ENCODE measurements around the gene DNAH10.

The DNAH10 gene

DNA sequence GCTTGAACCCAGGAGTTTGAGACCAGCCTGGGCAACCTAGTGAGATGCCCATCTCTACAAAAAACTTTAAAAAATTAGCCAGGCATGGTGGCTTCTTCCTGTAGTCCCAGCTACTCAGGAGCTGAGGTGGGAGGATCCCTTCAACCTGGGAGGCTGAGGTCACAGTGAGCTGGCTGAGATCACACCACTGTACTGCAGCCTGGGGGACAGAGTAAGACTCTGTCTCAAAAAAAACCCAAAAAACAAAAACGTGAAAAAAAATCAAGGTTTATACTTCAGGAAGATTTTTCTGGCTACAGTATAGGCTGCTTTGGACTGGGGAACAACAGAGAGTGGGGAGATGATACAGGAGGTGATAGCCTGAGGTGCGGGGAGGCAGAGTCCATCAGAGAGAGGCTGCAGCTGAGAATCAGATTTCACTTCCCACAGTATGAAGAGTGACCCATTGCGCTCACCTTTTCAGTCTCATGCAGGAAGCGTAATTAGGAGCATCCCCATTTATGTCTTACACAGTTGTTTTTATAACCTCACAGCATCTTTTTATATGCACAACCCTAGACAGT is 28.9 kb downstream of the DNAH10 start:
- DNase-seq (ENCODE audit: low read depth) = no peak

DNA sequence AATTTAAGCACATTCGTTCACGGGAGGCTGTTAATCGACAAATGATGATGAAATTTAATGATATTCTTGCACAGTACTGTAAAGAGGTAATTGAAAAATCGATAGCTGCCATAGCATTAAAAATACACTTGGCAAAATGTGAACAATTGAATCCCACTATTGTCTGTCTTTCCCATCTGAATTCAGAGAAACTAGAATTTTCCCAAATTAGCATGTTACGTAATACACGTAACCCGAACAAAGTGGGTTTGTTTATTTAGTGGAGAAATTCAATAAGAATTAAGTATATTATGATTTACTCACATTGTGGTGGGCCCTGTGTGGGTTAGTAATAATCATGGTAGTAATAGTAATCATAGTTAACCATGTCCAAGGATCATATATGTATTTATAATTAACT is 31.9 kb downstream of the DNAH10 start:
- DNase-seq (ENCODE audit: low read depth) = no peak

GRCh38 chr12:123798518-123798917 is 36.4 kb downstream of the DNAH10 start:
- DNase-seq (ENCODE audit: low read depth) = no peak

DNA sequence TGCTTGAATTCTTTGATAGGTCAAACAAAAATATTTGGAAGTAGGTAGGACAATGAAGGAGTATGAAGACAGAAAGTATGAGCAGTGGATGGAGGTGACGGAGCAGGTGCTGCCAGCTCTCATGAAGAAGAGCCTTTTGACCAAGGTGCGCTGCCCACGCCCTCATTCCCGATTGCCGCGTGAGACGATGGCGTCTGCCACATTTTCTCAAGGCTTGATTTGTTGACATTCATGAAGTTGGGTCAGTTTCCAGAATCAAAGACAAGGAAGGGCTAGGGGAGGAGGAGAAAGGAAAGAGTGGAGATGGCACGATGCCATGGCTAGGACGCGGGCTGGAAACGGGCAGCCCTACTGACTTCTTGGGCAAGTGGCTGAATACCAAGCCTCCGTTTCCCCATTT is 37.1 kb downstream of the DNAH10 start:
- no peak for DNase-seq (ENCODE audit: low read depth)

GRCh38 chr12:123801573-123802178 is 39.6 kb downstream of the DNAH10 start:
- DNase-seq (ENCODE audit: low read depth) = peak; percentile 38

DNA sequence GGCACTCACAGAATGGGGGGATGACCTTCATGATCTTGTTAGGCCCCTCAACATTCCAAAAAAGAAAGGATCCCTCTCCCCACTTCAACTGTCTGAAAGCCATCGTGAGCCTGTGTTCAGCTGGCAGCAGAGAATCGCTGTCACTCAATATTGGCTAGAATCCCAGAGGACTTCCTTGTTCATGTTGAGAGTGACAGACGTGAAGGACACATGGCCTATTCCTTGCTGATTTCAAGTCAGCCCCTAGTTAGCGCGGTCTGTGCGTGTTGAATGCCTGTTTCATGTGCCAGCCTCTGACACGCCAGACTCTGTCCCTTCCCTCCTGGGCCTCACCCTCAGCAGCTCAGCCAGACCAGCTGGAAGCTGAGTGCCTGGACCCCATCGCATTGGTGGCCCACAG is 43.1 kb downstream of the DNAH10 start:
- no peak for DNase-seq (ENCODE audit: low read depth)

- DNase-seq (ENCODE audit: low read depth) = no peak
Measured at GRCh38 chr12:123807002-123807401, 44.9 kb downstream of the DNAH10 start.

DNA sequence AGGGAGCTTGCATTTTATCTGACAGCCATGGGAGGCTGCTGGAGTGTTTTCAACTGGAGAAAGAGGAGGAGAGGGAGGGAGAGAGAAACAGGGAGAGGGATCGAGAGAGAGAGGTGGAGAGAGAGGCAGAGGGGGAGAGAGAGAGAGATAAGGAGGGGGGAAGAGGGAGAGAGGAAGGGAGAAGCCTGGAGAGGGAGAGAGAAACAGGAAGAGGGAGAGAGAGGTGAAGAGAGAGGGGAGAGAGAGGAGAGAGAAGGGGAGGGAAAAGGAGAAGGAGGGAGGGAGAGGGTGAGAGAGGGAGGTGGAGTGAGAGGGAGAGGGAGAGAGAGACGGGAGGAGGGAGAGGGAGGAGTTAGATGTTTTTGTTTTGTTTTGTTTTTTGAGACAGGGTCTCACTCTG is 45.6 kb downstream of the DNAH10 start:
- no peak for DNase-seq (ENCODE audit: low read depth)

DNA sequence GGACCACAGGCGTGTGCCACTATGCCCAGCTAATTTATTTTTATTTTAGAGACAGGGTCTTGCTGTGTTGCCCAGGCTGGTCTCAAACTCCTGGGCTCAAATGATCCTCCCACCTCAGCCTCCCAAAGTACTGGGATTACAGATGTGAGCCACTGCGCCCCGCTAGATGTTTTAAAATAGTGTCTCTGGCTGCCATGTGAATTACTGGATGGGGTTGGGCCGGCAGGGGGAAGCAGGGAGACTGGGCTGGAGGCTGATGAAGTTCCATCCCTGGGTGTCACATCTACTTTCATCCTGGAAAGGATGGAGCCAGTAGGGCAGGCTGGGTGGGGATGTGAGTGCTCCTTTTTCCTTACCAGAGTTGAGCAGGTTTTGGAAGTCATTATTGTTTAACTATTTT is 46.1 kb downstream of the DNAH10 start:
- peak; percentile 6 for DNase-seq (ENCODE audit: low read depth)

DNA sequence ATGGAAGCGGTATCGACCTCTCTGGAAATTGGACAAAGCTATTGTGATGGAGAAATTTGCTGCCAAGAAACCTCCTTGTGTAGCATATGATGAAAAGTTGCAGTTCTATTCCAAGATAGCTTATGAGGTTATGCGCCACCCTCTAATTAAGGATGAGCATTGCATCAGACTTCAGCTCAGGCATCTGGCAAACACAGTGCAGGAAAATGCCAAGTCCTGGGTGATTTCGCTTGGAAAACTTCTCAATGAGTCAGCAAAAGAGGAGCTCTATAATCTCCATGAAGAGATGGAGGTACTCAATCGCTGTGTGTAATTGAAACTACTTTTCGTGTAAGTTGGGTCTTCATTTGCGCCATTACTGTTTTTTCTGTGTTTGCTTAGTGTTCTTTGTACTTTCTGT is 51.2 kb downstream of the DNAH10 start:
- peak; percentile 77 for DNase-seq (ENCODE audit: low read depth)

- no peak for DNase-seq (ENCODE audit: low read depth)
Measured at GRCh38 chr12:123815968-123816367, 53.9 kb downstream of the DNAH10 start.

DNA sequence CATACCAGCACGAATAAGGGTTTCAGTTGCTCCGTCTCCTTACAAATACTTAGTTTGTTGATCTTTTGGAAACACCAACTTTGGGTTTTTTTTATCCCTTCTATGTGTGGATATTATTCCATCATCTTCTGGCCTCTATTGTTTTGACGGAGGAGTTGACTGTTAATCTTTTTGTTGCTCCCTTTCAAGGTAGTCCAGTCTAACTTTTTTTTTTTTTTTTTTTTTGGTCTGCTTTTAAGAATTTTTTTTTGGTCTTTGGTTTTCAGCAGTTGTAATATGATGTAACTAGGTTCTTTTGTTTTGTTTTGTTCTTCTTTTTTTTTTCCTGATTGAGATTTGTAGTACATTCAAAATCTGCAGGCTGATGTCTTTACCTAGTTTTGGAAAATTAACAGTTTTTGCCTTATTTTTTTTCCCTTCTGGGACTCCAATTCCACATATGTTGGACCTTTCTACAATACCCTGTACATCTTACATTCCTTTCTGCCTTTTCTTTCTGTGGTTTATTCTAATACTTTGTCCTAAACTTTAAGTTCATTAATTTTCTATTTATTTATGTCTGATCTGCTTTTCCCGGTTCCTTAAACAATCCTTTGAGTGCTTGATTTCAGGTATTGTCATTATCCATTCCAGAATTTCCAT is 54.9 kb downstream of the DNAH10 start:
- no peak for DNase-seq (ENCODE audit: low read depth)

DNA sequence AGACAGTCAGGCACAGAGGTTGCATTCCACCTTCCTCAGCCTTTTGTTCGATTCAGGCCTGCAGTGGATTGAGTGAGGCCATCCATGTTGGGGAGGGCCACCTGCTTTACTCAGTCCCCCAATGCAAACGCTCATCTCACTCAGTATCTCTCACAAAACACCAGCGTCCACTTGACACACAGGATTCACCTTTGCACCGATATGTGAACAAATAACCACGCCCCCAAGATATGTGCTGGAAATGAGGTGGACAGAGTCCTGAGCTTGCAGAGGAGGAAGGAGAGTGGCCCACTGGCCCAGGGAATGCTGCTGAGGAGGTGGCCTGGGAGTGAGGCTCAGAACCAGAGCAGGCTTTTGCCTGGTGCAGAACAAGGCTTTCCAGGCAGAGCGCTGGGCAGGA is 60.7 kb downstream of the DNAH10 start:
- DNase-seq (ENCODE audit: low read depth) = no peak

GRCh38 chr12:123828120-123828519 is 66.0 kb downstream of the DNAH10 start:
- no peak for DNase-seq (ENCODE audit: low read depth)

DNA sequence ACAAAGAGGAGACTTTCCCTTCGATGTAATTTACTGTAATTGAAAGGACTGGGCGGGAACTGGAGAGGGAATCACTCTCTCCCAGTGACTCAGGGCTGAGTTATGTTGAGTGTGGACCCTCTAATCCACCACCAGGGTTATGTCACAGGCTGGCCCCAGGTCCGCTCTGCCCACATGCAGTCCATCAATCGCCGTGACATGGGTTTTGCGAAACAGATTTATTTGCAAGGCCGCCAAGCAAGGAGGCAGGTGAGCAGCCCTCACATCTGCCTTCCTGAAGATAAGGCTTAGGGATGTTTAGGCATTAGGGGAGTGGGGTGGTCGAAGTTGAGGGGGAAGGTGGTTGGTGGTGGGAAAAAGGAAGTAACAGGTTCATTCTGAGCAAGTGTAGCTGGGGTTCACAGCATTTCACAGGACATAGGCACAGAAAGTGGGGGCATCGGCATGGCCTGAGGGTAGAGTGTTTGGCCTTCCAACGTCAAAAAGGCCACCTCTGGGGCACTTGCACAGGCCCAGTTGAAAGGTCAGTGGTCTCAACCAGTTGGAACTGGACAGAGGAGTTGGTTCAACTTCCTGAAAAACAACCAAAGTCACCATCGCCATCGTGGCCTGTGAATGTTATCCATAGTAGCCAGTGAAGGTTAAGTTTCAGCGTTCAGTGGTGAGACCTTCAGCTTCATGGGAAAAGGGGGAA is 66.9 kb downstream of the DNAH10 start:
- DNase-seq (ENCODE audit: low read depth) = no peak

DNA sequence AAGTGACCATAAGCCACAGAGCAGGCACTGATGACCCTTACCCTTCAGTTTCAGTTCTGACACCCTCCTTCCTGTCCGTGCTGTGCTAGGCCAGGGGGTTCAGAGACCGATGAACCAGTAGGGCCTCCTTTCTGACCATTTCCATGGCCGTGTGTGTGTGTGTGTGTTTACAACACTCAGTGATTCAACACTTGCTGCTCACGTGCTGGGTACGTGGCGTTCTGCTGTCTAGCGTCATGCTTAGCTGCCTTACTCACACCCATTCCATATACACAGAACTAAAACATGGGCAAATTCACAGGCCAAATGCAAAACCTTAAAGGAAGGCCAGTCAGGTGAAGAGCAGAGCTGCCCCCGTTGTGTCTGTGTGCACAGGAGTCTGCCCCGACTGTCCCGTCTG is 67.5 kb downstream of the DNAH10 start:
- no peak for DNase-seq (ENCODE audit: low read depth)

DNA sequence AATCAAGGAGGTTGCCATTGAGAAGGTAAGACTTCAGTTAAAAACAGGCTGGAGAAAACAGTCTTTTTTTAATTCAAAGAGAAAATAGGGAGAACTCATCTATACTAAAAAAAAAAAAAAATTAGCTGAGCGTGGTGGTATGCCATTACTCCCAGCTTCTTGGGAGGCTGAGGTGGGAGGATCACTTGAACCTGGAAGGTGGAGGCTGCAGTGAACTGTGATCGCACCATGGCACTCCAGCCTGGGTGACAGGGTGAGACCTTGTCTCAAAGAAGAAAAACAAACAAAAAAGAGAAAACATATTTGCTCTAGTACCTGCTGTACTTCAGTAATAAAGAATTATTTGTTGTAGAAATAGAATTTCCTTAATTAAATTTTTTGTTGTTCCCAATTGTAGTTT is 68.6 kb downstream of the DNAH10 start:
- DNase-seq (ENCODE audit: low read depth) = no peak

GRCh38 chr12:123832052-123832451 is 70.0 kb downstream of the DNAH10 start:
- DNase-seq (ENCODE audit: low read depth) = no peak

- no peak for DNase-seq (ENCODE audit: low read depth)
Measured at GRCh38 chr12:123833830-123834229, 71.7 kb downstream of the DNAH10 start.

- no peak for DNase-seq (ENCODE audit: low read depth)
Measured at GRCh38 chr12:123834845-123835244, 72.7 kb downstream of the DNAH10 start.

GRCh38 chr12:123836292-123836691 is 74.2 kb downstream of the DNAH10 start:
- no peak for DNase-seq (ENCODE audit: low read depth)

DNA sequence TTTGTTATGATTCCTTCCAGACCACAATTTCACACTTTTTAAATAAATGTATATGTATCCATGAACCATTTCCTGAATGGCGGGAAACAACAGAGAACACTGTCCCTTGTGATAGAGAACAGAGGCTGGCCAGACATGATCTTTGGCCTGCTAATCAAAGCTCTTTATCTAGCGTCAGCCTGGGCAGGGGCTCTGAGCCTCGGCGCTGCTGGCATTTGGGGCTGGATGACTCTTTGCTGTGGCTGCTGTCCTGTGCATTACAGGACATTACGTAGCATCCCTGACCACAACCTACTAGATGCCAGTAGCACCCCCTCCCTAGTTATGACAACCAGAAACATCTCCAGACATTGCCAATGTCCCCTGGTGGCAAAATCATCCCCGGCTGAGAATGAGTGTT is 77.7 kb downstream of the DNAH10 start:
- DNase-seq (ENCODE audit: low read depth) = no peak

GRCh38 chr12:123840765-123841425 is 78.8 kb downstream of the DNAH10 start:
- no peak for DNase-seq (ENCODE audit: low read depth)
